KOPT-K1 (cell line): ENCODE data around the gene P2RY14.
"Not testable (repeated sequence)": the region's sequence is repeated elsewhere in the genome, so short reads cannot be mapped to it uniquely, and the experiment has no call there.

Experiments used
- H3K27ac ChIP-seq: fragments of 200-600 bp; sonication (generic); 2 replicates; pipeline ENCODE4 v1.5.1; 2016; ENCODE audit warnings: antibody characterized with exemption, mild to moderate bottlenecking, low read depth, low read length; ENCODE audit not compliant: poor library complexity, severe bottlenecking
- H3K36me3 ChIP-seq: fragments of 200-600 bp; sonication (generic); 2 replicates; pipeline ENCODE4 v1.5.1; 2017; ENCODE audit warnings: antibody characterized with exemption, mild to moderate bottlenecking, low read length, moderate library complexity; ENCODE audit not compliant: insufficient read depth
- H3K9me3 ChIP-seq: fragments of 200-600 bp; sonication (generic); 2 replicates; pipeline ENCODE4 v1.5.1; 2017; ENCODE audit warnings: antibody characterized with exemption, low read length, mild to moderate bottlenecking; ENCODE audit not compliant: insufficient read depth, poor library complexity, severe bottlenecking

Gene P2RY14

DNA sequence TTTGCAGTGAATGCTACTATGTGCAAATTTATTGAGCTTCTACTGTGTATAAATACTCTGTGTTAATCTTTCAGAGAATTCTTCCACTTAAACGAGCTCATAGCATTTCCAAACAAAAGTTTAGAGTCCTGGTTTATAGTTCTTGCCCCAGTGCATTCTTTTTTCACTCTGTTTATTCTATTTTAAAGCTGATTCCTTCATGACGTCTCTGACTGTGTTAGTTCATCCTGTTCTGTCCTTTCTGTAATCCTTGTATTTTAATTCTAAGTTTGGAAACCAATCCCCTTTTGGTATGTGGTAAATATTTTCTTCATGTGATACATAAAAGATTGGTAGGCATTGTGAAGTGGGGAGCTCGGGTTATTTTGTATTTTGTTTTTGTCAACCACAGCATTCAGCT is 18.7 kb downstream of the P2RY14 start:
- Histone ChIP-seq H3K9me3 (no peaks in the 10 kb centered on the region), H3K27ac (no peak overlapping the region), H3K36me3 (0 out of 2 replicates have a peak, but pooled peaks cover 9% of the 10 kb centered on the region)

- 0 out of 2 replicates have a peak, but pooled peaks cover 7% of the 10 kb centered on the region for H3K36me3 ChIP-seq
- H3K9me3 ChIP-seq = no peaks in the 10 kb centered on the region
- H3K27ac ChIP-seq = no peak overlapping the region
These were observed 21.6 kb downstream of the P2RY14 start for GRCh38 chr3:151256749-151257148.

DNA sequence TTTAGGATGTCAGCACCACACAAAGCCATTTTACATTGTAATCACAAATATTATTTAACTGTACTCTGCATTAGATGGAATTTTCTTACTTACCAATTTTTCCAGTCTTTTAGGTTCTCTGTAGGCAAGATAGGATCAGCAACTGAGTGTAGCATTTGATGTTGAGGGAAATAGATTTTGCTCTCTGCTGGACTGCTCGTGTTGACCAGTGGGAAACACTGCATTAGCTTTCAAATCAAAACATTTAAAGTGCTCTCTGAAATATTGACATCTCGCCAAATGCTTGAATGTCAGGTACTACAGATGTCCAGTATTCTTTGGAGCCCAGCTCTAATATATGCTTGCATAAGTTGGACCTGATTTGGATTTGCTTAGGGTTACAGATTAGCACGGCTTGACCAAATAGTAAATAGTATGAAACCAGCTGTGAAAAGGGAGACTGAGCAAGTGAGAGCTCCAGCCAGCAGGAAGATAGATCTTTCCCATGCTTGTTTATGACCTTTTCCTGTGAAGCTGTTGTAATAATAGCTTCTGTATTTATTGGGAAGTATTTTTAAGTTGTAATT is 29.5 kb downstream of the P2RY14 start:
- Histone ChIP-seq H3K36me3 (no peaks in the 10 kb centered on the region), H3K27ac (no peak overlapping the region), H3K9me3 (peaks cover 4% of the 10 kb centered on the region)

DNA sequence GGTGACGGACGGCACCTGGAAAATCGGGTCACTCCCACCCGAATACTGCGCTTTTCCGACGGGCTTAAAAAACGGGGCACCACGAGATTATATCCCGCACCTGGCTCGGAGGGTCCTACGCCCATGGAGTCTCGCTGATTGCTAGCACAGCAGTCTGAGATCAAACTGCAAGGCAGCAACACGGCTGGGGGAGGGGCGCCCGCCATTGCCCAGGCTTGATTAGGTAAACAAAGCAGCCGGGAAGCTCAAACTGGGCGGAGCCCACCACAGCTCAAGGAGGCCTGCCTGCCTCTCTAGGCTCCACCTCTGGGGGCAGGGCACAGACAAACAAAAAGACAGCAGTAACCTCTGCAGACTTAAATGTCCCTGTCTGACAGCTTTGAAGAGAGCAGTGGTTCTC is 36.3 kb downstream of the P2RY14 start:
- H3K27ac ChIP-seq, H3K36me3 ChIP-seq, H3K9me3 ChIP-seq: not testable (repeated sequence)

GRCh38 chr3:151236736-151237135 is 41.6 kb downstream of the P2RY14 start:
- H3K27ac ChIP-seq = no peak overlapping the region
- no peaks in the 10 kb centered on the region for H3K36me3 ChIP-seq

DNA sequence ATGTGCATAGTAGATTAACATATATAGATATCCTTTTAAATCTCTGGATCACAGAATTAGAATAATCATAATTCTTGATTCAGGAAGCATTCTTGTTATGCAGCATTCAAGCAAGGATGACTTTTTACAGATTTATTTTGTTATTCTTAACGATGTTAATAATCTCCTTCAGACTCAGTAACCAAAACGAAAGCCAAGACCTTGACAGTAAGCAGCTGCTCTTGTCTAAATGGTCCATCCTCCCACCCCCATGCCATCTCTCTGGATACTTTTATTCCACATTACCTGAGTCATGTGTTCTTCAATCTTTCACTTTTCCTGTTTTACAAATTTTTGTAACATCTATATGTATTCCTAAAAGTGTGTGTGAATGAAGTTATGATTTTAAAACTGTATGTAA is 42.0 kb downstream of the P2RY14 start:
- Histone ChIP-seq H3K27ac (no peak overlapping the region), H3K36me3 (no peaks in the 10 kb centered on the region), H3K9me3 (no peaks in the 10 kb centered on the region)

More at GRCh38 chr3:151236736-151237135, 41.6 kb downstream of the P2RY14 start:
- H3K9me3 ChIP-seq = no peaks in the 10 kb centered on the region

GRCh38 chr3:151234825-151235224 is 43.5 kb downstream of the P2RY14 start:
- Histone ChIP-seq H3K9me3 (no peaks in the 10 kb centered on the region), H3K36me3 (no peaks in the 10 kb centered on the region), H3K27ac (no peak overlapping the region)

DNA sequence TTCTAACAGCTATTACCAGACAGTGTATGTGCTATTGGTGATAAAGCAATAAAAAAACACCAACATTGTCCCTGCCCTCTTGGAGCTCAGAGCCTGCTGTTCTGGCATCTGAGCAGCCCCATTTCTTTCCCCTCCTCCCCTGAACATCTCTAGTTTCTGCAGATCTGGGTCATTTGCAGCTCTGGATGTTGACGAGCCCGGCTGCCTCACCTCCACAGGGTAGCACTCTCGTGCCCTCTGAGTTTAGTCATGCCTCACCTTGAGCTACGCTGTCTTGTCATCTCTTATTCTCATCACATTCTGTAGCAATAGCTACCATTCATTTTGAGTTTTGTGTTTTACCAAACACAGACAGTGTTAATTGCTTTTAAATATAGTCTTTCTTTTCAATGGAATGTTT is 45.4 kb downstream of the P2RY14 start:
- Histone ChIP-seq H3K9me3 (no peaks in the 10 kb centered on the region), H3K27ac (no peak overlapping the region), H3K36me3 (no peaks in the 10 kb centered on the region; the same call in 1 of the 2 replicates)

- not testable (repeated sequence) for H3K9me3 ChIP-seq, H3K27ac ChIP-seq, H3K36me3 ChIP-seq
These were observed 45.9 kb downstream of the P2RY14 start for GRCh38 chr3:151232403-151232802.

DNA sequence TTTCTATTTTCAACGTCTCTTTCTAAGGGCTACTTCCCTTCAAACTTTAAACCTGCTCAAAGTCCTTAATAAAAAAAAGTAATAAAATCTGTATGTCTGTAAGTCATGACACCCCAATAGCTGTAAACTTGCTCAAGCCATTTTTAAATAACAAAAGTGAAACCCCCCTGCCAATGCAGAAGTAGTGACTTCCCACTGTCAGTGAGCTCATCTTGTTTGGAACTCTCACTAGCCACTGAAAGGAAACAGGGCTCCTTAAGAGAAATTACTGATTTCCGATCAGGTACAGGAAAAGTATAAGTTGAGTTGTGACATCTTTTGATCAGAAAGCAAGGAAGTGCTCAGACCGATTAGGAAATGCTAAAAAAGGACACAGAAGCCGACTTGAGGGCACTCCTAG is 47.7 kb downstream of the P2RY14 start:
- Histone ChIP-seq H3K36me3 (peaks cover 9% of the 10 kb centered on the region; the same call in 1 of the 2 replicates), H3K9me3 (no peaks in the 10 kb centered on the region), H3K27ac (no peak overlapping the region)

DNA sequence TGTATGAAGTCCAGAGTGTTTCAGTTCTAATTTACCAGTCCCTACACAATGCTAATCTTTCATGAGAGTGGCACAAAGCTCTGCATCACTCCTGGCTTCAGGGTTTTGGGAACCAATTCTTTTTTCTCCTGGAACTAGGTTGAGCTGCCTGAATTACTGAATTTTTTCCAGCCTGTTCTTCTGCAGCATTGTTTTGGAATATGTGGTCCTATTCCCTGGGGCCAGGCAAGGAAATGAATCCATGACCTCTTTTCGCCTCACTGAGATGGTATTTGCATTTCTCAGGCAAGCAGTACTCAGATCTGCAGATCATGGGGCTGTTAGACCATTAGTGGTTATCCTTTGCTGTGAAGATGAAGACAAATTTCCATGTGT is 49.7 kb downstream of the P2RY14 start:
- Histone ChIP-seq H3K9me3 (no peaks in the 10 kb centered on the region), H3K36me3 (peaks cover 9% of the 10 kb centered on the region; the same call in 1 of the 2 replicates), H3K27ac (no peak overlapping the region)

- Histone ChIP-seq H3K27ac (peak overlapping the region; percentile 31), H3K36me3 (peaks cover 9% of the 10 kb centered on the region; the same call in 1 of the 2 replicates), H3K9me3 (no peaks in the 10 kb centered on the region)
These were observed 50.3 kb downstream of the P2RY14 start for GRCh38 chr3:151227807-151228665.

- H3K27ac ChIP-seq = peak overlapping the region; percentile 31
- H3K36me3 ChIP-seq = peaks cover 9% of the 10 kb centered on the region; the same call in 1 of the 2 replicates
- H3K9me3 ChIP-seq = peaks cover 2% of the 10 kb centered on the region
These were observed 51.0 kb downstream of the P2RY14 start for GRCh38 chr3:151227266-151227806.

GRCh38 chr3:151226825-151227224 is 51.5 kb downstream of the P2RY14 start:
- H3K36me3 ChIP-seq = peaks cover 13% of the 10 kb centered on the region; the same call in 1 of the 2 replicates
- H3K9me3 ChIP-seq = peaks cover 8% of the 10 kb centered on the region
- H3K27ac ChIP-seq = no peak overlapping the region

GRCh38 chr3:151226088-151226563 is 52.2 kb downstream of the P2RY14 start:
- Histone ChIP-seq H3K9me3 (peaks cover 15% of the 10 kb centered on the region), H3K36me3 (peaks cover 19% of the 10 kb centered on the region; the same call in 1 of the 2 replicates), H3K27ac (no peak overlapping the region)
